Gastroesophageal sphincter (tissue), 3 donors: Measurements from ENCODE around the gene GINS2.

Source experiments
- CTCF ChIP-seq, 4 experiments: fragments of 200-600 bp in 2 of 4; fragments of 450-650 bp in 2 of 4; sonication (generic) in 1 of 4; IDR thresholded peaks; one replicate each; pipeline ENCODE4 v1.5.1; 2017 to 2019; ENCODE audit warnings: antibody characterized with exemption in 4 of 4, mild to moderate bottlenecking in 2 of 4, moderate library complexity in 2 of 4
- EP300 ChIP-seq: sonication (generic); formaldehyde crosslinking; IDR thresholded peaks from one replicate; pipeline ENCODE4 v1.6.1; 2017; ENCODE audit warnings: antibody characterized with exemption, mild to moderate bottlenecking
- POLR2A ChIP-seq, 2 donors: fragments of 450-650 bp; IDR thresholded peaks; one replicate each; pipeline ENCODE4 v1.6.1; 2017; ENCODE audit warnings: antibody characterized with exemption in 2 of 2, mild to moderate bottlenecking in 2 of 2, moderate library complexity in 1 of 2
- POLR2AphosphoS5 ChIP-seq: sonication (generic); formaldehyde crosslinking; IDR thresholded peaks from one replicate; pipeline ENCODE4 v1.6.1; 2017; ENCODE audit warnings: antibody characterized with exemption

GRCh38 chr16:85662976-85663830 lies 25.6 kb downstream of the GINS2 start:
- TF ChIP-seq CTCF (IDR thresholded peaks at IDR 0.05) (no peak), POLR2AphosphoS5 (no peak), EP300 (no peak), POLR2A (IDR thresholded peaks at IDR 0.05) (no peak)
